ENCODE results near the gene CST7.
"Not testable (repeated sequence)": the region's sequence is repeated elsewhere in the genome, so short reads cannot be mapped to it uniquely, and the experiment has no call there.

CST7 gene

GRCh38 chr20:24942679-24943078 is 6.4 kb upstream of the CST7 start:
- no peaks in the 10 kb centered on the region for H3K27me3 ChIP-seq (ENCODE audit: insufficient read depth, low read depth)
- no peak overlapping the region for H3K4me2 ChIP-seq
- H4K20me1 ChIP-seq (ENCODE audit: insufficient read depth): no peaks in the 10 kb centered on the region
- no peaks in the 10 kb centered on the region for H3K36me3 ChIP-seq (ENCODE audit: insufficient read depth)
- H3K79me2 ChIP-seq (ENCODE audit: insufficient read depth, low read depth): no peaks in the 10 kb centered on the region
- H3K9ac ChIP-seq: no peak overlapping the region
- TF ChIP-seq CTCF (conservative IDR thresholded peaks at IDR 0.05; ENCODE audit: low read depth, low read length): no peak
- H3K4me1 ChIP-seq (ENCODE audit: low read depth, poor library complexity, severe bottlenecking): no peaks in the 10 kb centered on the region
- H3K27ac ChIP-seq: no peak overlapping the region
- no peak overlapping the region for H3K4me3 ChIP-seq (IDR thresholded peaks at IDR 0.05; ENCODE audit: insufficient read depth, low read depth, low read length)
- no peak overlapping the region for H2AFZ ChIP-seq (ENCODE audit: low read depth)

DNA sequence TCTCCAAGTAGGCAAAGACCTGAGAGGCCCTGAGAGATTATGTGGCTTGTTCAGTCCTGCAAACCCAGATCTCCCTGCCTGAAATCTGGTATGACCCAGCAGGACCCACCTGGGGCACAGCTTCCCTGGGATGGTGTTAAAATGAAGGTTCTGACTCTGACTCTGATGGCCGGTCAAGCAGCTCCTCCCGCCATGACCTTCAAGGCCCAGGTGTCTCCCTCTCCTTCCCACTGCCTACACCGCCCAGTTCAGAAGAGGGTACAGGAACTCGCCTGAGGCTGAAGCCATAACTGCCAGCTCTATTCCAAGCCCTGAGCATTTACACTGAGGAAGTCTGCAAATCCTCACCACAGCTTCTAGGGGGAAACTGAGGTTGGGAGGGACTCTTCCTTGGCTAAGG is 5.9 kb upstream of the CST7 start:
- no peaks in the 10 kb centered on the region for H3K79me2 ChIP-seq (ENCODE audit: insufficient read depth, low read depth)
- H3K27ac ChIP-seq: no peak overlapping the region
- no peak overlapping the region for H3K9ac ChIP-seq
- no peak overlapping the region for H3K4me3 ChIP-seq (IDR thresholded peaks at IDR 0.05; ENCODE audit: insufficient read depth, low read depth, low read length)
- no peaks in the 10 kb centered on the region for H4K20me1 ChIP-seq (ENCODE audit: insufficient read depth)
- H2AFZ ChIP-seq (ENCODE audit: low read depth): no peak overlapping the region
- H3K36me3 ChIP-seq (ENCODE audit: insufficient read depth): no peaks in the 10 kb centered on the region
- H3K27me3 ChIP-seq (ENCODE audit: insufficient read depth, low read depth): no peaks in the 10 kb centered on the region
- no peak overlapping the region for H3K4me2 ChIP-seq
- no peak for TF ChIP-seq CTCF (conservative IDR thresholded peaks at IDR 0.05; ENCODE audit: low read depth, low read length)
- H3K4me1 ChIP-seq (ENCODE audit: low read depth, poor library complexity, severe bottlenecking): no peaks in the 10 kb centered on the region

DNA sequence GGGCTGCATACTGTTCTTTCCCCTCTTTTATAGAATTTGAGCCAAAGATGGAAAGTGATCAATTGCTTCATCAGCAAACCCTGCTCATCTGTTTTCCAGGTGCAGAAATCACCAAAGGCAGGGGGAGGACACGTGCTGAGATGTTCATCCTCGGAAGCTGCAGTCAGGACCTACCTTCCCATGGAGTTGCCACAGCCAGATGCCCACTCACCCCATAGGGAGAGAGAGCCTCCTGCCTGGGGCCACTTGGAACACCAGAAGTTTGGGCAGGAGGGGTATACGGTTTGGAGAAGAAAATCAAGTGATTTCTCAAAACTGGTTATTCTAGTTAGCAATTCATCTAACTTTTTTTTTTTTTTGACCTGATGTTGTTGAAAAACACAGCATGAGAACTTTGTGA is 5.3 kb upstream of the CST7 start:
- Histone ChIP-seq H3K4me3 (IDR thresholded peaks at IDR 0.05; ENCODE audit: insufficient read depth, low read depth, low read length) (no peak overlapping the region), H3K79me2 (ENCODE audit: insufficient read depth, low read depth) (no peaks in the 10 kb centered on the region), H3K4me2 (no peak overlapping the region), H4K20me1 (ENCODE audit: insufficient read depth) (no peaks in the 10 kb centered on the region), H3K27ac (no peak overlapping the region), H2AFZ (ENCODE audit: low read depth) (no peak overlapping the region), H3K36me3 (ENCODE audit: insufficient read depth) (no peaks in the 10 kb centered on the region), H3K4me1 (ENCODE audit: low read depth, poor library complexity, severe bottlenecking) (no peaks in the 10 kb centered on the region), H3K9ac (no peak overlapping the region), H3K27me3 (ENCODE audit: insufficient read depth, low read depth) (no peaks in the 10 kb centered on the region)
- no peak for TF ChIP-seq CTCF (conservative IDR thresholded peaks at IDR 0.05; ENCODE audit: low read depth, low read length)

DNA sequence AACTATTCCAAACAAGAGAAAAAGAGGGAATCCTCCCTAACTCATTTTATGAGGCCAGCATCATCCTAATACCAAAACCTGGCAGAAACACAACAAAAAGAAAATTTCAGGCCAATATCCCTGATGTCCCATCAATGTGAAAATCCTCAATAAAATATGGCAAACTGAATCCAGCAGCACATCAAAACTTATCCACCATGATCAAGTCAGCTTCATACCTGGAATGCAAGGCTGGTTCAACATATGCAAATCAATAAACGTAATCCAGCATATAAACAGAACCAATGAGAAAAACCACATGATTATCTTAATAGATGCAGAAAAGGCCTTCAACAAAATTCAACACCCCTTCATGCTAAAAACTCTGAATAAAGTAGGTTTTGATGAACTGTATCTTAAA is 2.7 kb upstream of the CST7 start:
- H3K27ac ChIP-seq; H3K4me3 ChIP-seq (IDR thresholded peaks at IDR 0.05; ENCODE audit: insufficient read depth, low read depth, low read length); H2AFZ ChIP-seq (ENCODE audit: low read depth); H3K4me2 ChIP-seq; H3K27me3 ChIP-seq (ENCODE audit: insufficient read depth, low read depth); H3K79me2 ChIP-seq (ENCODE audit: insufficient read depth, low read depth); H4K20me1 ChIP-seq (ENCODE audit: insufficient read depth); H3K36me3 ChIP-seq (ENCODE audit: insufficient read depth); H3K4me1 ChIP-seq (ENCODE audit: low read depth, poor library complexity, severe bottlenecking); H3K9ac ChIP-seq: not testable (repeated sequence)

GRCh38 chr20:24948396-24948938 is 602 bp upstream of the CST7 start:
- not testable (repeated sequence) for H3K9ac ChIP-seq; H3K27me3 ChIP-seq (ENCODE audit: insufficient read depth, low read depth); H3K4me1 ChIP-seq (ENCODE audit: low read depth, poor library complexity, severe bottlenecking); H3K36me3 ChIP-seq (ENCODE audit: insufficient read depth); H3K4me3 ChIP-seq (IDR thresholded peaks at IDR 0.05; ENCODE audit: insufficient read depth, low read depth, low read length); H3K27ac ChIP-seq; H3K79me2 ChIP-seq (ENCODE audit: insufficient read depth, low read depth); H3K4me2 ChIP-seq; H2AFZ ChIP-seq (ENCODE audit: low read depth); H4K20me1 ChIP-seq (ENCODE audit: insufficient read depth)
